CMK (cell line): ENCODE measurements around the gene PSMB5.

ENCODE experiments used
- DNase-seq: peaks from one replicate; pipeline ENCODE4 v3.0.0-alpha.2; 2010; ENCODE audit warnings: low read depth

PSMB5 gene

DNA sequence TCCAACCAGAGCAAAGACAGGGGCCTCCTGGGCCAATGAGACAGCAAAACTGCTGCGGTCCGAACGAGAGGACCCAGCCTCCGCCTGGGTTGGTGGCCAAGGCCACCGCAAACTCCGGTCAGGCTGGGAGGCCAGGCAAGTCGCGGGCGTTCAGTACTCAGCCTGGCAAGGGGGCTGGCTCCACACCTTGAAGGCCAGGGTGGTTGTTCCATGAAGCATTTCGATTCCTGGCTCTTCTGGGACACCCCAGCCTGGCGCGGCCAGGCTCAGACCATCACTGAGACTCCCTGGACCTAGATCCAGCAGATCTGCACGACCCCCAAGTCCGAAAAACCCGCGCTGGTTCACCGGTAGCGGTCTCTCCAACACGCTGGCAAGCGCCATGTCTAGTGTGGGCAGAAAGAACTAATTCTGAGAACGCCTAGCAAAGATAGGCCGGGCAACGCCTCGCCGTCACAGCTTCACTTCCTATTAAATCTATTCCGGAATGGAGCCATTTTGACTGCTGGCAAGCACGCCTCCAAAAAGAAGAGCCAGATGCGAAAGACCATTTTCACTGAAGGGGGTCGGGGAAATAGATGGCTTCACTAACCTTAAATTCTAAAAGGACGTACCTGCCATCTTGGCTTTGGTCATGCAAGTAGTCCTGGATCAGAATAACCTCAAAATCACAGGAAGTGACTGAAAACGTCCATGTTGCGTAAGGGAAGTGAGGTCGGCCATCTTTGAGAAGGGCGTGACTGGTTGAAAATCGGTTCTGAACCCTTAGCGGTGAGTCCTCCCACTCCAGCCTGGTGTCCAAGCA lies at the start of gene PSMB5:
PSMB5 (minus strand) TSS at position 403 of the 805 bp plus-strand sequence; CDS start at position 384, 19 bp downstream.
- peak; percentile 75 for DNase-seq

- DNase-seq = no peak
These were observed 45.8 kb upstream of the PSMB5 start for GRCh38 chr14:23080474-23080873.

GRCh38 chr14:23079716-23080115 lies 45.0 kb upstream of the PSMB5 start:
- DNase-seq = no peak

- no peak for DNase-seq
These were observed 44.0 kb upstream of the PSMB5 start for GRCh38 chr14:23078692-23079116.

- no peak for DNase-seq
These were observed 43.3 kb upstream of the PSMB5 start for GRCh38 chr14:23077962-23078361.

GRCh38 chr14:23076785-23077408 lies 42.2 kb upstream of the PSMB5 start:
- no peak for DNase-seq

DNA sequence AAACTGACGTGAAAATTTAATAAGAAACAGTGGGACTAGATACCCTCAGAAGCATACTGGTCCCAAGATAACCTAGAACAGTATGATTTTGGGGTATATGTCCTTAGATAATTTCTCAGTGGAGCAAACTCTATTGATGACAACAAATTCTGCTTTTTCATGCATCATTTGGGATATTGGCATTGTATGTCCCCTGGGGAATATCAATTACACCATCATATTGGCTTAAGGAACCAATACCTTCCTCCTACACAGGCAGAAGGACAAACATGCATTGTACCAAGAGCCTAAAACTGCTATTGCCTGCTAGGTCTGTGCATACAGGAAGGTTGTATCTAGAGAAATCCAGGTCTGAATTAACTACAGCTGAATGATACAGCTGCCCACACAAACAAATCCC lies 40.2 kb upstream of the PSMB5 start:
- no peak for DNase-seq

DNA sequence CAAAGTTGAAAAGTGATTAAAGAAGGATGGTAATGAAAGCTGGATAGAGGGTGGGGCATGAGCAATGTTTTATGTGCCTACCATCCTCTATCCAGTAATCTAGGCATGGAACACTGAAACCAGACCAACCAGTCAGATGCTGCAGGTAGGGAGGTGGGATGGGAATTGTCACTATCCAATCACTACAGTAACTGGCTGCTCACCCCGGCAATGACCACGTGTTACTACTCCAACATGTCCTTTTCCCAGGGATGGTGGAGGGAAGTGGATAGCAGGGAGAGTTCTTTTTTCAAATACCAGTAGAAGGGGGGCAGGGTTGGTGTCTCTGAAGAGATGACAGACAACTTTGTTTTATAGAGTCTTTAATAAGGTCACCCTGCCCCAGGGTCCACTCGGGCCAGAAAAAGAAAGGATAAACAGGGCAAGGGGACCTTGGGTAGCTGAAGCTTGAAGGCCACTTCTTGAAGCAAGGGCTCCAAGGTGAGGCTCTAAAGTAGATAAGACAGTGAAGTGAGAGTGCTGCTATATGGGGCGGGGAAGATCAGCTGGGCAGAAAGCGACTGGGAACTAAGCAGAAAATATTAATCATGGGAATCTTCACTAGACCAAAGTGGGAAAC lies 37.3 kb upstream of the PSMB5 start:
- DNase-seq = no peak

- DNase-seq = peak; percentile 59
These were observed 36.7 kb upstream of the PSMB5 start for GRCh38 chr14:23071244-23071920.

DNA sequence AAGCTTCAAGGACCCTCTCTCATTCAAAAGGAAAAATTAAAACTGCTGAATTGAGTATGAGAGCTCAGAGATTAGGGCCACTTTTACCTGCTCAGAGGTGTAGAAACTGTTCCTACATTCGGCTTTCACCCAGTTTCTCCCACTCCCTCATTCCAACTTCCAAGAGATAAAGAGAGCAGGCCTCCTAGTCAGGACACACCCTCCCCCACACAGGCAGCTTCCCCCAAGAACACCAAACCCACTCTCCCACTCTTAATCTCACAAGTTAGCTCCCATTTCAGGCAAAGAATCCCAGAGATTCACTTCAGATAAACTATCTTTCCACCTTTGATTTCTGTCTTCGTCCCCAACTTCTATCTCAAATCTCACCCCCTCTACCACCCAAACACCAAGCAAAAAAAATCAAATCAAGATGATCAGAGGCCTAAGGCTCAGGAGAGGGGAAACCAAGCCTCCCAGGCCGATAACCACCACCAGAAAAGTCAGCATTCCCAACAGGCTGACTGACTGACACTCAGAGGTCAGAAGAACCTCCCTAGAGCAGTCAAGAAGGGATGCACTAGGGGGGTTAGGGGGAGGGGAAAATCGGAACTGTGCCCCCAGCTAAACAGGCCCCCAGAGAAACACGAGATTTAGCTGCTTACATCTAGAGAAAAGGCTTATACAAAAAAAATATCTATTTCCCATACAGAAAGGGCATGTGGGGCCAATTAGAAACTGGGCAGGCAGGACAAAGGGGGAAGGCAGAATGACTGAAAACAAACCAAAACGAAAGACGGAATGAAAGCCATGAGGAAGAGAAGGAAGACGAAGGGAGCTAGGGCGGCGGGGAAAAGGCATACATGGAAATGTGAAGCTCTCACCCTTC lies 35.8 kb upstream of the PSMB5 start:
- DNase-seq = no peak

- DNase-seq = no peak
These were observed 34.7 kb upstream of the PSMB5 start for GRCh38 chr14:23069413-23069806.

GRCh38 chr14:23068789-23069412 lies 34.2 kb upstream of the PSMB5 start:
- peak; percentile 51 for DNase-seq

GRCh38 chr14:23067847-23068788 lies 33.4 kb upstream of the PSMB5 start:
- DNase-seq = no peak

DNA sequence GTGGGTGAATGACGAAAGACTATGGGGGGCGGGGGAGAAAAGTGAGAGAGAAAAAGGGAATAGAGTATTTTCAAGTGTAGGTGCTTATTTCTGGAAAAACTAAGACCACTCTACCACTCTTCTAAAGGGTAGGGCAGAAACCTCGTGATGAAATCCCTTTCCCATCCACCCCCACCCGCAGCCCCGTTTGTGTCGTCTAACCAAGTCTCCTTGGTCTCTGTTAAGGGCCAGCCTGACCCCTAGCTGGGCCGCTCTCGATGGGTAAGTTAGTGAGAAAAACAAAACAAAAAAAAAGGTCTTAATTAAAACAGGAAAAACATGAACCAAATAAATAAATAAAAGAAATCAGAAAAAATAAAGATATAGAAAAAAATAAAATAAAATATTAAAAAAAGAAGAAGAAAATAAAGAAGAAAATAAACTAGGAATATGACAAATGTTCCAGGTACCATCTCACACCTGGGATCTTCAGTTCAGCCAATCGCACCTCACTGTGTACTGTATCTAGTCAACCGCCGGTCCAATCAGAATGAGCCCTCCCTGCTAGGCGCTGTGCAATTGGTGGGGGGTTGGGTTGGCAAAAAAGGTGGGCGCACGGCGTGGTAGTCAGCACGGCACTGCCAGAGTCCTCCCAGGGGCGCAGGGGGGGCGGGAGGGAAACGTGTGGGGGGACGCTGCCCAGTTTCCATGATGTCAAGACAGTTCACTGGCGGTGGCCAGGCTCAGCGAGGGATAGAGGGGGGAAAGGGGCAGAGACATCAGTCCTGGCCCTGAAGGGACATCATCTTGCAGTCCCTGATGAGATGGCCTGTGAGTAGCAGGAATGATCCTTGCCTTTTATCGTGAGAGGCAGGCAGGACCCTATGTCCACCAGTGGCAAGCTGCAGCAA lies 32.4 kb upstream of the PSMB5 start:
- DNase-seq = no peak

DNA sequence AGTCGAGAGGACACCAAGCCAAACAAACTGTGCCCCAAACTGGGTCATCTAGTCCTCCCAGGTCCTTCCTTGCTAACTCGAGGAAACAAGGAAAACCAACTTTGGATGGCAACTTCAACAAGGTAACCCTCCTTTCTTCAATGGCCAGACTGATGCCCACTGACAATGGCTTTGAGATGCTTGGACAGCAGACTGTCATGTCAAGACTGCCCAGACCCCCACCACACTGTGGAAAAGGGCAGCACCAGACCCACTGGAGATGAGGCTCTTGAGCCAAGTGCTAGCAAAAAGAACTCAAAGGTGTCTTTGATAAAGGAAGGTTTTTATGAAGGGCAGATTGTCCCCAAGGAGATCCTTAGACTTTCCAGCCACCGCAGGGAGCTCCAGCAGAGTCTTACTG lies 31.7 kb upstream of the PSMB5 start:
- DNase-seq = no peak

DNA sequence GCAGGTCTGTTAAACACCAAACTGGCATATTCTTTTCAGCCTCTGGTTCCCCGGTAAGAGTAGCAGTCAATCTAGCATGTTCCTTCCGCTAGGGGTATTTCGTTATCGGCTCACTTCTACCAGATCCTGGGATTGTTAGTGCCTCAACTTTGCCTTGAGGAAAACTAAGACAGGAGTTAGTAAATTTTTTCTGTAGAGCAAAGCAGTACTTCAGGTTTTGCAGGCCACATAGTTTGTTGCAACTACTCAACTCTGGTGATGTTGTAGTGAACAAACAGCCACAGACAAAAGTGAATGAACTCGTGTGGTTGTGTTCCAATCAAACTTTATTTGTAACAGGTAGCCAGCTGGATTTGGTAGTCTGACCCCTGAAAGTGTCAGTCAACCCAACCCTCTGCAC lies 28.9 kb upstream of the PSMB5 start:
- no peak for DNase-seq

- no peak for DNase-seq
These were observed 27.3 kb upstream of the PSMB5 start for GRCh38 chr14:23062002-23062401.

- DNase-seq = no peak
These were observed 26.0 kb upstream of the PSMB5 start for GRCh38 chr14:23060536-23061260.
